Rectal smooth muscle tissue (tissue), 1 donor: Measurements from ENCODE around the gene CDH13.

Experiments used
- H3K27ac ChIP-seq: one replicate; pipeline ENCODE4 v1.7.0; 2013; ENCODE audit warnings: low read depth, low read length, inconsistent platforms
- H3K27me3 ChIP-seq: one replicate; pipeline ENCODE4 v1.7.0; 2013; ENCODE audit warnings: low read length; ENCODE audit not compliant: control insufficient read depth, insufficient read depth
- H3K36me3 ChIP-seq: one replicate; pipeline ENCODE4 v1.7.0; 2013; ENCODE audit warnings: low read length; ENCODE audit not compliant: control insufficient read depth, insufficient read depth
- H3K4me1 ChIP-seq: one replicate; pipeline ENCODE4 v1.7.0; 2013; ENCODE audit warnings: low read length; ENCODE audit not compliant: control insufficient read depth, insufficient read depth
- H3K4me3 ChIP-seq: one replicate; pipeline ENCODE4 v1.7.0; 2013; ENCODE audit warnings: low read length
- H3K9ac ChIP-seq: one replicate; pipeline ENCODE4 v1.7.0; 2013; ENCODE audit warnings: low read length

Gene CDH13

GRCh38 chr16:83420206-83420760 is 793.5 kb downstream of the CDH13 start:
- H3K9ac ChIP-seq = no peak overlapping the region
- H3K27ac ChIP-seq = no peak overlapping the region
- no peak overlapping the region for H3K4me3 ChIP-seq
- H3K36me3 ChIP-seq = no peaks in the 10 kb centered on the region
- H3K27me3 ChIP-seq = no peaks in the 10 kb centered on the region
- no peaks in the 10 kb centered on the region for H3K4me1 ChIP-seq

- no peak overlapping the region for H3K9ac ChIP-seq
- H3K36me3 ChIP-seq = no peaks in the 10 kb centered on the region
- H3K27ac ChIP-seq = no peak overlapping the region
- no peaks in the 10 kb centered on the region for H3K4me1 ChIP-seq
- no peak overlapping the region for H3K4me3 ChIP-seq
- H3K27me3 ChIP-seq = no peaks in the 10 kb centered on the region
Measured at GRCh38 chr16:83433201-83433600, 806.4 kb downstream of the CDH13 start.

DNA sequence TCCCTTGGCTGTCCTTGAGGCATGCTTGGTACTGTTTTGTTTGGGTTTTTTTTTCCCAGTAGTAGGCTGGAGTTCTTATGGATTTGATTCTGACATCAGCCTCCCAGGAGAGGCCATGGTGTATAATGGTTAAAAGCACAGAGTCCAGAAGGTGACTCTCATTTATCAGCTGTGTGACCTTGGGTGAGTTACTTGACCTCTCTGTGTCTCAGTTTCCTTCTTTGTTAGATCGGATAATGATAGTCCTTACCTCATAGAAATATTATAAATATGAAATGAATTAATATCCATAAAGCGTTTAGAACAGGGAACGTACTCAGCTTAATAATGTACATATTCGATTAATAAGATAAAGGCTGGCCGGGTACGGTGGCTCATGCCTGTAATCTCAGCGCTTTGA is 810.3 kb downstream of the CDH13 start:
- H3K27me3 ChIP-seq = no peaks in the 10 kb centered on the region
- H3K4me3 ChIP-seq = no peak overlapping the region
- no peak overlapping the region for H3K9ac ChIP-seq
- no peaks in the 10 kb centered on the region for H3K36me3 ChIP-seq
- H3K4me1 ChIP-seq = no peaks in the 10 kb centered on the region
- H3K27ac ChIP-seq = no peak overlapping the region

DNA sequence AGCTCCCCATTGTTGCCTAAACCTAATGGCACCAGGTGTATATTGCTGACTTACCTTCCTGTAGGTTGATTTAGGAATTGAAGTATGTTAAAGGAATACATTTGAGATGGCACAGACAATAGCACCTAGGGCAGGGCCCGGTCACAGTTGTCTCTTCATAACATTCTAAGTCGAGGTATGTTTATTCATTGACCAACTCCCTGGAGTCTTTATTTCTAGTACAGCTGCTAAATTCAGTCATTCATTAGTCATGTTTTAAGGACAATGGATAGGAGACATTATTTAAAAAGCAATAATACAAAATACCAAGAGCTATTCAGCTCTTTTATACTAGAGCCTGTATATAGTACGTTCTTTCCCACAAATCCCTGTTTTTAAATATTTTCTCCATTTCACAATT is 811.6 kb downstream of the CDH13 start:
- no peak overlapping the region for H3K27ac ChIP-seq
- H3K9ac ChIP-seq = no peak overlapping the region
- H3K4me3 ChIP-seq = no peak overlapping the region
- H3K36me3 ChIP-seq = no peaks in the 10 kb centered on the region
- no peaks in the 10 kb centered on the region for H3K27me3 ChIP-seq
- H3K4me1 ChIP-seq = no peaks in the 10 kb centered on the region

- H3K9ac ChIP-seq = no peak overlapping the region
- H3K27ac ChIP-seq = no peak overlapping the region
- no peak overlapping the region for H3K4me3 ChIP-seq
- H3K36me3 ChIP-seq = no peaks in the 10 kb centered on the region
- H3K4me1 ChIP-seq = no peaks in the 10 kb centered on the region
- no peaks in the 10 kb centered on the region for H3K27me3 ChIP-seq
Measured at GRCh38 chr16:83439412-83439811, 812.6 kb downstream of the CDH13 start.

DNA sequence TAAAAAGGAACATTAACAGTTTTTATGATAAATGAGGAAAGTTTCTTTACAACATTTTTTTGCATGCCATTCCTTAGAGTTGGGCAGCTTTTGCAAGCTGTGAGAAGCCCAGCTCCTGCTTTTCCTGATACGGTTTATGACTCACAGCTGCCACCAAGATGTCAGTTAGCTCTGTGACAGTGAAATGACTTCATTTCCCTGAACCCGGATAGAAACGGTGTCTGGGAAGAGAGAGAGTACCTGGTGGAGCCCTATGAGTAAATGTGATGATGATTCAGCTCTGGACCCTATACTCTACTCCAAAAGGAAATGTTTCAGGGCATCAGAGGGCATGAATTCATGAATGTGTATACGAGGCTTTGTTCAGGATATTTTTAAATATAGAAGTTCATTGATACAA is 814.7 kb downstream of the CDH13 start:
- H3K27me3 ChIP-seq = no peaks in the 10 kb centered on the region
- no peak overlapping the region for H3K27ac ChIP-seq
- H3K36me3 ChIP-seq = no peaks in the 10 kb centered on the region
- no peak overlapping the region for H3K4me3 ChIP-seq
- no peak overlapping the region for H3K9ac ChIP-seq
- no peaks in the 10 kb centered on the region for H3K4me1 ChIP-seq

GRCh38 chr16:83443972-83444371 is 817.2 kb downstream of the CDH13 start:
- no peak overlapping the region for H3K9ac ChIP-seq
- no peak overlapping the region for H3K4me3 ChIP-seq
- no peaks in the 10 kb centered on the region for H3K36me3 ChIP-seq
- H3K27me3 ChIP-seq = no peaks in the 10 kb centered on the region
- no peaks in the 10 kb centered on the region for H3K4me1 ChIP-seq
- H3K27ac ChIP-seq = no peak overlapping the region

- Histone ChIP-seq H3K27me3 (no peaks in the 10 kb centered on the region), H3K9ac (no peak overlapping the region), H3K4me1 (no peaks in the 10 kb centered on the region)
Measured at GRCh38 chr16:83447560-83447959, 820.8 kb downstream of the CDH13 start.

DNA sequence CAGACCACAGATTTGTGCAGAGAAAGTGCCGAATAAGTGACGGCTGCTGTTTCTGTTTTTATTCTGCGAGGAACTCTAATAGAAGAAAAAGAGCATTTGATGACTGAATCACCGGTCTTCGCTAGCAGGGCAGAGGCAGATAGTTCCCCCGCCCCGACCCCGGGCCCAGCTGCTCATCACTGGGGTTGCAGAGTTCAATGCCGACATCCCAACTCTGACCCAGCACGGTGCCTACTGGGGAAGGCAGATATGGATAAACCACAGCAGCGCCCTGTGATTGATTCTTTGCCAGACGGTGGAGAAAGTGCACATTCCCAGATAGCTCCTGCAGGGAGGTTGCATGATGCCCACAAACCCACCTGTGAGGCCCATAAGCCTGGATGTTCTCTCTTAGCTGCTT is 823.1 kb downstream of the CDH13 start:
- Histone ChIP-seq H3K9ac (no peak overlapping the region), H3K36me3 (no peaks in the 10 kb centered on the region), H3K27ac (no peak overlapping the region), H3K4me3 (no peak overlapping the region), H3K4me1 (no peaks in the 10 kb centered on the region), H3K27me3 (no peaks in the 10 kb centered on the region)

More at GRCh38 chr16:83447560-83447959, 820.8 kb downstream of the CDH13 start:
- Histone ChIP-seq H3K36me3 (no peaks in the 10 kb centered on the region), H3K4me3 (no peak overlapping the region), H3K27ac (no peak overlapping the region)

DNA sequence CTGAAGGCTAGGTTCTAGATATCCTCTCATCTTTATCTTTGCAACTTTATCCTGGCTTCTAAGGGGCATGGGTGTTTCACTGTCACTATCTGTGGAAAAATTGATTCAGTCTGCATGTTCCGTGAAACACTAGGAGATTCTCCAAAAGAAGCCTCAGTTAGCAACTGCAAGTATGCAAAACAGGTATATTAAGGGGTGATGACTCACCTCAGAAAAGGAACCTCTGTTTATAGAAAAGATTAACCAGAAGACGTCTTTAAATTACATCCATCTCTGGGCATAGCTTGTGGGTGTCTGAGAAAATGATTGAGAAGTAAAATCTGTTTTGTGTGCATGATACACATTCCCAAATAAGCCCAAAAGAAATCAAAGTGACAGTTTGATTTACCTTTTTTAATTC is 827.2 kb downstream of the CDH13 start:
- Histone ChIP-seq H3K9ac (no peak overlapping the region), H3K4me1 (no peaks in the 10 kb centered on the region), H3K36me3 (no peaks in the 10 kb centered on the region), H3K27me3 (no peaks in the 10 kb centered on the region), H3K27ac (no peak overlapping the region), H3K4me3 (no peak overlapping the region)

- Histone ChIP-seq H3K27me3 (no peaks in the 10 kb centered on the region), H3K4me3 (no peak overlapping the region), H3K36me3 (no peaks in the 10 kb centered on the region), H3K27ac (no peak overlapping the region), H3K9ac (no peak overlapping the region), H3K4me1 (no peaks in the 10 kb centered on the region)
Measured at GRCh38 chr16:83455716-83456115, 828.9 kb downstream of the CDH13 start.

GRCh38 chr16:83456934-83457333 is 830.2 kb downstream of the CDH13 start:
- Histone ChIP-seq H3K36me3 (no peaks in the 10 kb centered on the region), H3K4me1 (no peaks in the 10 kb centered on the region), H3K4me3 (no peak overlapping the region), H3K27ac (no peak overlapping the region), H3K9ac (no peak overlapping the region), H3K27me3 (no peaks in the 10 kb centered on the region)

GRCh38 chr16:83458612-83459011 is 831.8 kb downstream of the CDH13 start:
- Histone ChIP-seq H3K4me3 (no peak overlapping the region), H3K27me3 (no peaks in the 10 kb centered on the region), H3K4me1 (no peaks in the 10 kb centered on the region), H3K36me3 (no peaks in the 10 kb centered on the region), H3K9ac (no peak overlapping the region), H3K27ac (no peak overlapping the region)
